Putamen (tissue), 1 donor: Measurements from ENCODE around the gene NDRG3.

Experiments used
- DNase-seq: peaks from one replicate; pipeline ENCODE4 v3.0.0-alpha.2; 2016; ENCODE audit warnings: low spot score

The NDRG3 gene

DNA sequence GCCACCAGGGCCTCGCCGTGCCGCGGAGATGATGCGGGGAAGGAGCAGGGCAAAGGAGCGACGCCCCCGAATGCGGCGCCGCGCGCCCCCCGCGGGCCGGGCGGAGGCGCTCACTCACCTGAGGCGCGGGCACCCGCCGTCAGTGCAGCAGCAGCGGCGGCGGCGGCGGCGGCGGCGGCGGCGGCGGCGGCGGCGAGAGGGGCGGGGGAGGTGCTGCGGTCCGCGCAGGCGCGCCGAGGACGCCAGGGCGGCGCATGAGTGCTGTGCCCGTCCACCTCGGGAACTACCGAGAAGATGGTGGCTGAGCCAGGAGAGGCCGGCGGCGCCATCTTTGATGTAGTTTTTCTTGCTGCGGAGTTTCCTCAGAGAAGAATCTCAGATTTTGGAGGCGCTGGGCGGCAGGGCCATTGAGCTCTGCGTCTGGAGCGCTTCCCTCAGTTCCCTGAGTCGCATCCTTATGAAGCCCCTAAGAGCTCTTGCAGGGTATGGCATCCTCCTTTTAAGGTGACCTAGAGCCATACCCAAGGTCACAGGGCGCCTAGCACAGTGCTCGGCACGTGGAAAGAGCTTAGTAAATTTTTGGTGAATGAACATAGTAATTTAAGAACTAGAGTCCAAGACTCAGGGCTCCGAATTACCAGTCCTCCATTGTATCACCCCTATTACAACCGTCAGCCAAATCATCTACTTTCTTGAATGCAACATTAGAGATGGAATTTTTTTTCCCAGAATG is at the start of gene NDRG3:
Gene NDRG3, minus strand, starts transcription at position 164 of the 733 bp plus-strand sequence. CDS start 24,355 bp downstream, outside the sequence.
- DNase-seq, result peak; percentile 94

DNA sequence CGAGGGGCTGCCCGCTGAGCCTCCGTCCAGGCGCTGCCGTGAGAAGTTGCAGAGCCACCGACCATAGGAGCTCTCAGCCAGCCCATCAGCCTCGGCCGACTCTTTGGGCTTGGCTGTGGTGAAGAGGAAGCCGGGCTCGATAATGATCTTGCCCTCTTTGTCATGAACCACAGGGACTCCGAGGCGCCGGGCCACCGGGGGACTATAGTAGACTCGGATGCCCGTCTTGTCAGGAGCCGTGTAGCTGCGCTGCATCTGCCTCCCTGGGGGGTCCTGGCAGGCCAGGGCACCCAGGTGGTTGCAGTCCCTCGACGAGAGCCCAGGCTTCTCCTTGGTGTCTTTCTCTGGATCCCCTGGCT is 48.2 kb upstream of the NDRG3 start:
- no peak for DNase-seq

DNA sequence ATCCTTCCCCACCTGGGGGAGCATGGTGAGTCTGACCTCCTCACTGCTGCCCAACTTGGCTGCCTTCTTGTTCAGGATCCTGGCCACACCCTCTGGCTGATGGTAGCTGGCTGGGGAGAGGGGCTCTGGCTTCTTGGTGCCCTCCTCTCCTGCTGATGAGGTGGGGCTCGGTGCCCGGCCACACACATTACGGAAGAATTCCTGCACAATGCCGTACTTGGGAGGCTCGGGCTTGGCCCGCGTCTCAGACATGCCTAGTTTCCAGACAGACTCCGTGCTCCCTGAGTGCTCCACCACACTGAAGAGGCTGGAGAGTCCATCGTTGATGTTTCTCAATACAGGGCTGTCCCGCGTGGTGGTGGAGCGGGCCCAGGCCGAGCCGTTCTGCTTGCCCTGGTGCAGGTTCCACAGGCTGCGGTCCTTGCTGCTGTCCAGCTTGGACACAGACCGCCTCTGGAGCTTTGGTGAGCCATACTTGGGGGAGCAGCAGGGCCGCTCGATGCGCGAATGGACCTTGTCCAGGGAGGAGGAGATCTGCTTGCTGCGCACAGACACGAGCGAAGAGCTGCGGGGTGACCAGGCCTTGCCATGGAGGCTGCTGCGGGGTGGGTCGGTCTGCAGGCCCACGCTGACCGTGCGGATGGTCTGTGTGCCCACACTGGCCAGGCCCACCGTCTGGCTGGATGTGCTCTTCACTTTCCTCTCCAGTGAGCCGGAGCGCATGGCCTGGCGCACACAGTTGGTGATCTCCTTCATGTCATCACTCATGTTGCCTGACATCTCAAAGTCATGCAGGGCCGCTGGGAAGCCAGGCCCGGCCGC is 47.6 kb upstream of the NDRG3 start:
- no peak for DNase-seq

DNA sequence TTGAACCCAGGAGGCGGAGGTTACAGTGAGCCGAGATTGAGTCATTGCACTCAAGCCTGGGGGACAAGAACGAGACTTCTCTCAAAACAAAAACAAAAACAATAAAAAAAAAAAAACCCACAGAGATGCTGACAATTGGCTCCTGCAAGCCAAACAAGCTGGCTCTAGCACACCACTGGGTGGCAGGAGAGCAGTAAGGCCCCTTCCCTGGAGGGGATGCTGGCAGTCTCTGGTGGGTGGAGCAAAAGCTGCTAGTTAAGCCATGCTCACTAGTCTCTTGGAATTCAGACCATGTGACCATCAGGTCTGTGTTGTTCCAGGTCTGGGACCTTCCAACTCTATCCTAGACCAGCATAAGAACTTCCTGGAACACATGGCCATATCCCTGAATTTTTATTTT is 46.5 kb upstream of the NDRG3 start:
- no peak for DNase-seq

DNA sequence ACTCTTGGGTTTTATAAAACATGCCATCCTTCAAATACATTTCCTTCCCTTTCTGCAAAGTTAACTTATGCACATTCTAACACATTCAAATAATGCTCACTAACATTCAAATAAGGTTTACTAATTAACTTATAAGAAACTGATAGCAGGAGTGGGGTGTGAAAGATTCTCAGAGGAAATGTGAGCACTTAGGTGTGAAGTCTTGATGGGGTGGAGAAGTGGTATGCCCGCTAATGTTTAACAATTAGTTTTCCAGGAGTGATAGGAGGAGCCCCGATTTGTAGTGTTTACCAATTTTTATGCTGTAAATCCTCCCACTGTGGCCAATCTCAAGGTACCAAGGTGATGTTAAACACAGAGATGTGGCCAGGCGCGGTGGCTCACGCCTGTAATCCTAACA is 46.0 kb upstream of the NDRG3 start:
- DNase-seq, result no peak

DNA sequence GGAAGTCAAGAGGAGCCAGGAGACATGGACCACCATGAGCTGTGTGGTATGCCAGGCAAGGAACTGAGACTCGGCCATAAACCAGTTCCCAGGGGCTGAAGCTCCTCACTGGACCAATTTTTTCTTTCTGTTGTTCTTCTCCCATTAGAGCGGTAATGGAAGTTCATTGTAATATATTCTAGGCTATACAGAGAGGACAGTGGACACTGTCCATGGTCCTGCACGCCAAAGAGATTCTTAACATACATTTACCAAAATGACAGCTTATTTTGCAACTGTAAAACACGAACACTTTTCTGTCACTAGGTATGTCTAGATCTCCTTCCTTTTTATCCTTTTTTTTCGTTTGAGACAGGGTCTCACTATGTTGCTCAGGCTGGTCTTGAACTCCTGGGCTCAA is 40.8 kb upstream of the NDRG3 start:
- DNase-seq, result no peak

DNA sequence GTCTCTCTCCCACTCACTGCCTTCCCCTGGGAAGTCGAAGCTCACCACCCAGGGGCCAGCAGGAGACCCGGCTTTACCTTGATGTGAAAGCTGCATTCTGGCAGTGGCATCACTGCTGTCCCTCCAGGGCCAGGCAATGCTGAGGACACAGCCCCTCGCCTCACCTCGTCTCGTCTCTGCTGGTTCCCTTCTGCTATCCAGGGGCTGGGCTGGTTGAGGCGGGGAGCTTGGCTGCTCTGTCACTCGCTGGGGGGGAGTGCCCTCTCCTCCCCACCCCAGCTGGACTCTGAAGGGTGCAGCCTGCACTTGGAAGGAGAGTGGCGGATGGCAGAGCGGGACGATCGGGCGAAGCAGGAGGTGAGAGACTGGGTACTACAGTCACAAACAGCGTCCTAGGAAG is 40.4 kb upstream of the NDRG3 start:
- DNase-seq, result no peak

DNA sequence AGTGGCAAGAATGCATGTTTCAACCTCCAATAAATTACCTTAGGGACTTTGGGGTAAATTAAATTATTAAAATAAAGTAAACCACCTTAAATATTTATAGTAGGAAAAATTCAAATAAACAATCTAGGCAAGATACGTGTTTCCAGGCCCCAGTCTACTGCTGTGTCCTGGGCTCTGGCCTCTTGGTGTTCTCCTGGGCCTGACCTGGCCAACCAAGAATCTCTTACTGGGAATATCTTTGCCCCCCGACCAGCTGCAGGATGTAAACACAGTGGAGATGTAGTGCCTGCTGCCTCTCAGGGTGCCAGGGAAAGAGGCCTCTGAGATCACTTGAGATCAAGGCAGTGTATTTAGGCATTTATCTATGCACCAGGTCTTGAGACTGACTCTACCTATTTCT is 39.4 kb upstream of the NDRG3 start:
- no peak for DNase-seq

DNA sequence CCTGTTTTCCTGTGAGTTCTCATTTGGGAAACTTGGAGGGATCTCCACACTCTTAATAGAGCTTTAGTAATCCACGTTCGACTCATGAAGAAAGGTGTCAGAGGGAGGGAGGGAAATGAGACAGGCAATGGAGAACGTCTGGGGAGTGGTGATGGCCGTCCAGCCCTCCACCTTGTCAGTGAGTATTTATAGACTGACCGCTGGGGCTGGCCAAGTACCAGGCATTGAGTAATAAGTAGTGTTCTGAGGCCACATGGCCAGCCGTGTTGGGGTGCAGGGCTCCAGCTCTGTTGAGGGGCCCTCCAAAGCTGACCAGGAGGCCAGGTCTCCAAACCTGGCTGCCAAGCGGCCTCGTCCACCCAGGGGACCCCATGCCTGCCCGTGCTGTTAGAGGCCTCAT is 39.0 kb upstream of the NDRG3 start:
- no peak for DNase-seq

DNA sequence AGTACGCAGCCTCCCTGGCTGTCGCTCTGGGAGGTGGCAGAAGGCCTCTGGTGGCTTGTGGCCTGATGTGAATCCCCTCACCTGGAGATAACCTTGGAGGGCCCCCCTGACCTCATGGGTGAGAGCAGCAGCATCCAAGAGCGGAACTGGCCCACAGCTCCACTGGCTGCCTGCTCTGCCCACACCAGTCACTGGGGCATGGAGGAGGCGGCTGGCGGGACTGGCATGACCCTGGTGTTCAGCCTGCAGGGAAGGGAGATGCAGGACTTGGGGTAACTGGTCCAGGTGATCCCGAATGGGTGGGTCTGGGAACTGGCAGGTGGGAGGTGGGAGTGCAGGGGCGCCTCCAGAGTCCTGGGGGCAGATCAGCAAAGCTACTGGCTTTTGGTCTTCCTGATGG is 38.2 kb upstream of the NDRG3 start:
- DNase-seq, result no peak

DNA sequence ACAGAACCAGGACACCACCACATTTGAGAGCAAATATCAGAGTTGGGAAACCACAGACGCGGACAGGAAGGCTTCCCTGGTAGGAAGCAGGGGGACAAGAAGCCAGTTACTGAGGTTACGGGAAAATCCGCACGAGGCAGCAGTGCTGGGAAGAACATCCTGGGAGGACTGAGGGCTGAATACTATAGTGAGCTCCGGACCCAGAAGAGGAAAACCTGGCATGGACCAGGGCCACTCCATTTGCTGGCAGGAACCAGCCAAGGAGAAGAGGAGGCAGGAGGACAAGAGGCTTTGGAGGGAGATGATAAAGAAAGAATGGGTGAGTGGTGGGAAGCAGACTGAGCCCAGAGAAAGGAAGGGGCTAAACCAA is 33.8 kb upstream of the NDRG3 start:
- no peak for DNase-seq

DNA sequence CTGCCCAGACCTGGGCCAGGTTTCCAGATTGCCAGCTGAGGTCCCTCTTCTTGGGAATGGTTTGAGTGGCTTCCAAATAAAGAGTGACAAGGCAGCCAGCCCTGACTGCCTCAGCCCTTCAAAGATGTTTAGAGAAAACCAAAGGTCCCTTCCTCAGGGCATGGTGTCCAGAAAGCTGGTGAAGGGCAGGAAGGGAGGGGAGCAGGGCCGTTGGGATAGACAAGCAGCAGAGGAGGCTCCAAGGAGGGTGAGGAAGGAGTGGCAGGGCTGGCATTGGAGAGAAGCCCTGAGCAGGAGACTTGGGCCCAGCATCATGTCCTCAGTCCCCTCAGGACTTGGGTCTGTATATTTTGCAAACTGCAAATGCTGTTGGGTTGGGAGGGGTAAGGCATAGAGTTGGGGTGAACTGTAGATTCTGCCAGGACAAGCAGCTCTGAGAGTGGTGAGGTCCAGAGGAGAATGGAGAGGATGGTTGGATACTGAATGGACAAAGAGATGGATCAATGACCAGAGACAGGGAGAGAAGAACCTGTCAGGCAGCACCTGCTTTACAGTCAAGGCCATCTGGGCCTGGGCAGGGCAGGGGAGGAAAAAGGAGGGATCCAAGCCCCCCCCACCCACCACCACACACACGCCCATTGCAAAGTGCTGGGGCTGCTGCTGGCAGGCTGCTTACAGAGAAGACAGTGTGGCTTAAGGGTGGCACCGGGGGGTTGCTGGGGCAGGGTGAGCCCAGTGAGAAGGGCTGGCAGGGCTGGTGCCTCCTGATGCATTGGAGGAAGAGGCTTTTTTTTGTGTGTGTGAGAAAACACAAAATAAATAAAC is 33.2 kb upstream of the NDRG3 start:
- DNase-seq, result no peak

DNA sequence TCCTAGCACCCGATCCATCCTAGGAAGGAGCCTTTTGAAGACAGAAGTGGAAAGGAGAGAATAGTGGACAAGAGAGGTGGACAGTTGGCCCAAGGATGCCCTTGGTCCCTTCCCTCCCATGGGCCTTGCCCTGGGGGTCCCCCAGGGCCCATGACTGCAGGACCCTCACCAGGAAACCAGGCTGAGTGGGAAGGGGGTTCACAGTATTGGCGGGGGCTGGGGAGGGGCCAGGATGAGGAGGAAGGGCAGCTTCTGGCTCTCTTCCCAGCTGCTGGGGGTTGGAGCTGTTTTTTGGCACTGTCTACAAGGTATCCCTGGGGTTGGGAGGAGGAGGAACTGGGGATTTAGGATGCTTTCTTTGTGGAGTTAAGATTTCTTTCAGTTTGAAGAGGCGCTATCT is 31.7 kb upstream of the NDRG3 start:
- no peak for DNase-seq

DNA sequence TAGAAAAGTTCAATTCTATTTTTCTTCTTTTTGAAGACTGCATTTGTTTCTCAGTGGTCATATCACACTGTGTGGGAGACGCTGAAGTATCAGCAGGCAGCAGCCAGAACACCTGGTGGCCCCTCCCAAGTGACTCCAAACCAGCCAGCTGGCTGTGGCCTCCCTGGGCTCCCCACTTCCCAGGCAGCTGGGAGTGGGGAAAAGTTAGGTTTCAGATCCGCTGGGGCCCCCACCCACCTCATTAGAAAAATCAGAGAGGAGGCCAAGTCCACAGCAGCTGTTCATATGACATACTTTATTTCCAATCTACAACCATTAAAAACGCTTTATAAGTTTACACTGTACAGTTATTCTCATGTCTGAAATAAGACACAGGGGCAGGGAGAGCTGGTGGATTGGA is 31.3 kb upstream of the NDRG3 start:
- no peak for DNase-seq

DNA sequence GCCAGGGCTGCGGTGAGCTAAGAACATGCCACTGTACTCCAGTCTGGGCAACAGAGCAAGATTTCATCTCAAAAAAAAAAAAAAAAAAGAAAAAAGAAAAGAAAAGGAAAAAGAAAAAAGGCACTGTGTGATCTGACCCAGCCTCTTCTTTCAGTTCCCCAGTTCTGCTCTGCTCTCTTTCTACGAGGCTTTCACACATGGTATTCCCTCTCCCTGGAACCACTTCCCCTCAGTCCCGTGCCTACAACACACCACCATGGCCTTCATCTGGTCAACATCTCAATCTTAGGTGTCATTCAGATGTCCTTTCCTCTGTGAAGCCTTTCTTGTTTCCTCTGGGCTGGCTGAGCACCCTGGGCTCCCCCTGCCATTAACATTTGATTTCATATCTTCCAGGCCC is 29.9 kb upstream of the NDRG3 start:
- no peak for DNase-seq

DNA sequence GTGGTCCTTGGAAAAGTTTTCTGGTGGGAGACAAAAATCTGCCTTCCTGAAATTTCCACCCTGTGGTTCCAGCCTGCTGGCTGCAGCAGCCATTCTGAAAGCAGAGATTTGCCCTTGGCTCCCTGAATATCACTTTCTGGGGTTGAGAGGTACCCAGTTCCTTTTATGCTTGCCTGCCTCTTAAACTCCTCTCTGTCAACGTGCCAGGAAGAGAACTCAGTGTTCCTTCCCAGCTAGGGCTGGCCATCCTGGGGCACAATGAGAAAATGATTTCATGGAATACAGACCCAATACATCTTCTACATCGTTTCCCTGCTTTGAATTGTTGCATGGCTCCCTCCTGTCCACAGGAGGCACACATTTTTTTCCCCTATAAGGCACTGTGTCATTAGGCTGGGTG is 29.3 kb upstream of the NDRG3 start:
- DNase-seq, result no peak

DNA sequence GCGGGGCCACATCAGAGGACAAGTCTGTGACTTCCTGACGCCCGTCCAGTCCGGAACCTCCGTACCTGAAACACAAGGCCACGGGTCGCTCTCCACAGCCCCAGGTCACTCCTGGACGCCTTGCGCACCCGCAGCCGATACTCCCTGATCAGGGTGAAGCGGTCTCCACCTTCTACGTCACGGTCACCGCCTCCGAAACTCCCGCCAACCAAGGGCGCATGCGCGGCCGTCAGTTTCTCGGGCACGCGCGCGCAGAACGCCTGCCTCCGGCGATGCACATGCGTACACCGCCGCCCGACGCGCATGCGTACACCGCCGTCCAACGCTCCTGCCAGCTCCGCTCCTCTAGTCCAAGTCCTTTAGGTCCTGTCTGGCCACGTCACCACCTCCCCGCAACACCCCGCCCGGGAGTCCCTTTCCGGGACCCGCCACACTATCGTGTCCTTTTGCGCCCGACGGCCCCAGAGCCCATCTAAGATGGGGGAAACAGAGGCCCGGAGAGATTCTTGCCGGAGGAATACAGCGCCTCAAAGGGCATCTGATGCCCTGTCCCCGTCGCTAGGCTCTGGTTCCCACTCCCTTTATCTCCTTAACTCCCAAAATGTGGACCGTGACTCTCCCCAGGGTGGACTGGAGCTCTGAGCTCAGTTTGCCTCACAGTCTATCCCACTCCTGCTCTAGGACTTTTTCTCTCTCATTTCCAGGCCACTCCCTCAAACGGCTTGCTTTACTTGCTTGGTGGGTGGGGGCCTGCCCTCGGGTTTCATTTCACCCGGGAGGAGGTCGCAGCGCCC is 27.9 kb upstream of the NDRG3 start, which contains the start of gene DSN1:
Gene DSN1, minus strand, starts transcription at position 167 of the 794 bp plus-strand sequence. CDS start 2,305 bp downstream, outside the sequence.
- peak; percentile 89 for DNase-seq

DNA sequence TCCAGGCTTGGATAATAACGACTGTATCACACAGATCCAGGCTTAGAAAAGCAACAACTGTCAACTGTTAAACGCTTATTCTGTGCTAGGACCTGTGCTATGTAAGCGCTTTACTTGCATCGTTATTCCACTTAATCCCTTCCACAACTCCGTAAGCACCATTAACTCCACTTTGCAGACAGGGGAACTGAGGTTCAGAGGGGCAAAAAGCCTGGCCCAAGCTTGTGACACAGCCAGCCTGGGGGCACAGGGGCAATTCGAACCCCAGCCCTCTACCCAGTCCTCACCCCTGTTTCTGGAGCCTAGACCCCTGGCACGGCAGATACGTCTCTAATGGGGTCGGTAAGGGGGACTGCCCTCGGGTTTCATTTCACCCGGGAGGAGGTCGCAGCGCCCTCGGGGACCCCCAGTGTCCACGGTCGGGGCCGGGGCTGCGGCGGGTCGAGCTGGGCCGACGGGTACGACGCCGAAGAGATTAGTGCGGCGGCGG is 27.3 kb upstream of the NDRG3 start:
- no peak for DNase-seq

DNA sequence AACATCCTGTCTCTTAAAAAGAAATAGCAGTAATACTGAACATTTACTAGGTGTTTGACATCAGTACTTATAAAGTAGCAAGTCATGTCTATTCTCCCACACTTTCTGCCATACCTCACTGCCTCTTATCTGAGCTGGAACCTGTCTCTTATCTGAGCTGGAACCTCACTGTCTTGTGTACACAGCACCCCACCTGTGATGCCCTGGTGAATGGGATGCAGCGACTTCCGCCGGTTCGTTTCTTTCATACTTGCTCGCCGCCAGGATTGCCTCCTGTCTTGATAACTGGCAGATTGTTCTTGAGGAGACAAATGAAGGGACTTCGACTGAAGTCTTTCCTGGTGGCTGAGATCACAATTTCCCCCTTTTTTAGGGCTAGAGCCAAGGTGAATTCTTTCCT is 24.8 kb upstream of the NDRG3 start:
- no peak for DNase-seq

DNA sequence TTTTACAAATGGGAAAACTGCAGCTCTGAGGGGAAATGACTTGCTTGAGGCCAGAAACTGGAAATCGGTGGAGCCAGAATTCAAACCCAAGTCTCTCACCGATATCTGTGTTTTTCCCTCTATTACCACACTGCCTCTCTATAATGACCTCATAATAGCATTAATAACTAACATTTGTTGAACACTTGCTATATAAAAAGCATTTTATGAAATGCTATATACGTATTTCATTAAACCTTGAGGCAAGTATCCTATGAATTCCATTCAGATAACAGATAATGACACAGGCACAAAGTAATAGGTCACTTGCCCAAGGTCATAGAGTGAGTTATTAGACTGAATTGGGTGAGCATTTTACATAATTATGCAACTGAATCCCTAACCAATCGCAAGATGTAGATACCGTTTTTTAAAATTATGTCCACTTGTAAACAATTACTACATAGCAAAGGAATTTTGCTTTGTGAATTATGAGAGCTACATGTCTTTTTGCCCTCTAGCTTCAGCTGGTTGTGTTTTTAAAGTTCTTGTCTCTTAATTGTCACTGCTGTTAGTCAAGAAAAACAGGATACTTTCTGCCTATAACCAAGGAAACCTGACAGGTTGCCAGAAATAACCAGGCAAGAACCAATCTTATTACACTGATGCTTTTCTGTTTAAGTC is 23.0 kb upstream of the NDRG3 start:
- DNase-seq, result no peak

DNA sequence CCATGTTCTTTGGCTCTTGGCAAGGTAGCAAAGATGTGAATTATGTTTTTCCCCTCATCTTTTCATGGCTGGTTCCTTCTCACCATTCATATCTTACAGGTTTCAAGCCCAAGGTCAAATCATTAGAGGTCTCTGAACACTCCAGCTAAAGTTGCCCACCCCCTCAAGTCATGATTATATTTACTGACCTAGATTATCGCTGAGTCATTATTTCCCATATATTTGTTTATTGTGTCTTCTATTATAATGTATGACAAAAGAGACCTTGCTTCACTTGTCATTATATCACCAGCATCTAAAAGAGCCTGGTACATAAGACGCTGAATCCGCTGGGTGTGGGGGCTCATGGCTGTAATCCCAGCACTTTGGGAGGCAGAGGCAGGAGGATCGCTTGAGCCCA is 15.2 kb upstream of the NDRG3 start:
- no peak for DNase-seq
